Fibroblast of lung (primary cell): ENCODE measurements around the gene TCP1. TPM values are rescaled to one million over a fixed set of nuclear protein-coding genes. Genes with fewer than 3 reads are reported as not detected.
"Not testable (repeated sequence)": the region's sequence is repeated elsewhere in the genome, so short reads cannot be mapped to it uniquely, and the experiment has no call there.

ENCODE experiments used
- DNase-seq, 2 donors: peaks; one replicate each; pipeline versions ENCODE4 v3.0.0 to v3.0.0-alpha.2; 2010; ENCODE audit warnings: low read depth in 2 of 2
- H2AFZ ChIP-seq: 2 replicates; pipeline ENCODE4 v1.5.1; 2012; ENCODE audit warnings: low read length, control low read depth, inconsistent platforms
- H3K27ac ChIP-seq: 2 replicates; pipeline ENCODE4 v1.5.1; 2011; ENCODE audit warnings: low read length, control low read depth; ENCODE audit not compliant: insufficient read depth
- H3K27me3 ChIP-seq: 2 replicates; pipeline ENCODE4 v1.5.1; 2011; ENCODE audit warnings: mild to moderate bottlenecking, low read length; ENCODE audit not compliant: control insufficient read depth, insufficient read depth
- H3K36me3 ChIP-seq: 2 replicates; pipeline ENCODE4 v1.5.1; 2011; ENCODE audit warnings: low read length; ENCODE audit not compliant: control insufficient read depth, insufficient read depth
- H3K4me1 ChIP-seq: 2 replicates; pipeline ENCODE4 v1.5.1; 2011; ENCODE audit warnings: low read length; ENCODE audit not compliant: control insufficient read depth, insufficient read depth; ENCODE audit errors: extremely low read depth
- H3K4me2 ChIP-seq: 2 replicates; pipeline ENCODE4 v1.5.1; 2011; ENCODE audit warnings: low read length, control low read depth; ENCODE audit not compliant: insufficient read depth; ENCODE audit errors: extremely low read depth
- H3K4me3 ChIP-seq, 4 experiments: fragments of 200-600 bp in 1 of 4; sonication (generic) in 1 of 4; replicated peaks in 1 of 4; 2 replicates each; pipeline ENCODE4 v1.5.1; 2011 to 2016; ENCODE audit warnings: low read length in 4 of 4, low read depth in 3 of 4, mild to moderate bottlenecking in 3 of 4, control low read depth in 2 of 4, inconsistent platforms in 1 of 4, mixed read lengths in 1 of 4; ENCODE audit not compliant: insufficient read depth in 1 of 4; ENCODE audit errors: control extremely low read depth in 1 of 4
- H3K79me2 ChIP-seq: 2 replicates; pipeline ENCODE4 v1.5.1; 2012; ENCODE audit warnings: mild to moderate bottlenecking, low read length, inconsistent platforms; ENCODE audit not compliant: control insufficient read depth, insufficient read depth
- H3K9ac ChIP-seq: 2 replicates; pipeline ENCODE4 v1.5.1; 2011; ENCODE audit warnings: mild to moderate bottlenecking, low read length, control low read depth; ENCODE audit not compliant: insufficient read depth
- H3K9me3 ChIP-seq: 2 replicates; pipeline ENCODE4 v1.5.1; 2012; ENCODE audit warnings: low read depth, low read length; ENCODE audit not compliant: control insufficient read depth, insufficient read depth
- H4K20me1 ChIP-seq: 2 replicates; pipeline ENCODE4 v1.5.1; 2011; ENCODE audit warnings: low read length; ENCODE audit not compliant: control insufficient read depth, insufficient read depth; ENCODE audit errors: extremely low read depth
- EZH2 ChIP-seq: IDR thresholded peaks from 2 replicates; pipeline ENCODE4 v1.5.1; 2012; ENCODE audit warnings: low read length, control low read depth, mild to moderate bottlenecking; ENCODE audit errors: missing control alignments
- polyA plus RNA-seq, 2 donors: library from polyadenylated mRNA; depleted of rRNA in 1 of 2; stranded (reverse) in 1 of 2; unstranded in 1 of 2; fragments of >200 nt; gene quantifications; 2 replicates each; pipeline ENCODE4 v1.2.1, GENCODE V29; 2011 to 2012; ENCODE audit warnings: missing spikeins in 1 of 2
- total RNA-seq: library from RNA; depleted of rRNA; stranded (reverse); fragments of >200 nt; gene quantifications from 2 replicates; pipeline ENCODE4 v1.2.1, GENCODE V29; 2014
- TF ChIP-seq, protein P1 (sequence below), 2 donors: IDR thresholded peaks in 1 of 2; conservative IDR thresholded peaks in 1 of 2; 1 replicate in 1 of 2; 2 replicates in 1 of 2; pipeline ENCODE4 v1.5.1; 2011 to 2012; ENCODE audit warnings: low read length in 2 of 2, control low read depth in 1 of 2, inconsistent platforms in 1 of 2, low read depth in 1 of 2, mild to moderate bottlenecking in 1 of 2

TCP1 gene
- total and polyA plus RNA-seq, 2 donors (not counting 1 experiment from before 2014, with no cell fraction given), result 142 to 231 TPM

GRCh38 chr6:159819098-159819497 is 29.7 kb upstream of the TCP1 start:
- TF ChIP-seq EZH2, result no peak
- TF ChIP-seq, protein P1, sequence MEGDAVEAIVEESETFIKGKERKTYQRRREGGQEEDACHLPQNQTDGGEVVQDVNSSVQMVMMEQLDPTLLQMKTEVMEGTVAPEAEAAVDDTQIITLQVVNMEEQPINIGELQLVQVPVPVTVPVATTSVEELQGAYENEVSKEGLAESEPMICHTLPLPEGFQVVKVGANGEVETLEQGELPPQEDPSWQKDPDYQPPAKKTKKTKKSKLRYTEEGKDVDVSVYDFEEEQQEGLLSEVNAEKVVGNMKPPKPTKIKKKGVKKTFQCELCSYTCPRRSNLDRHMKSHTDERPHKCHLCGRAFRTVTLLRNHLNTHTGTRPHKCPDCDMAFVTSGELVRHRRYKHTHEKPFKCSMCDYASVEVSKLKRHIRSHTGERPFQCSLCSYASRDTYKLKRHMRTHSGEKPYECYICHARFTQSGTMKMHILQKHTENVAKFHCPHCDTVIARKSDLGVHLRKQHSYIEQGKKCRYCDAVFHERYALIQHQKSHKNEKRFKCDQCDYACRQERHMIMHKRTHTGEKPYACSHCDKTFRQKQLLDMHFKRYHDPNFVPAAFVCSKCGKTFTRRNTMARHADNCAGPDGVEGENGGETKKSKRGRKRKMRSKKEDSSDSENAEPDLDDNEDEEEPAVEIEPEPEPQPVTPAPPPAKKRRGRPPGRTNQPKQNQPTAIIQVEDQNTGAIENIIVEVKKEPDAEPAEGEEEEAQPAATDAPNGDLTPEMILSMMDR (conservative IDR thresholded peaks at IDR 0.05 in 1 of 2, IDR thresholded peaks at IDR 0.05 in 1 of 2; ENCODE audit: low read depth in 1 of 2, low read length in 2 of 2), result no peak
- Histone ChIP-seq H3K27me3 (peaks cover 14% of the 10 kb centered on the region), H3K27ac (no peak overlapping the region), H3K4me3 (no peak overlapping the region), H4K20me1 (no peaks in the 10 kb centered on the region), H3K79me2 (no peaks in the 10 kb centered on the region), H3K9ac (no peak overlapping the region), H3K4me2 (no peak overlapping the region), H3K9me3 (no peaks in the 10 kb centered on the region), H3K4me1 (no peaks in the 10 kb centered on the region), H2AFZ (no peak overlapping the region), H3K36me3 (no peaks in the 10 kb centered on the region)
- DNase-seq, result no peak

- H3K9me3 ChIP-seq, result no peaks in the 10 kb centered on the region
- TF ChIP-seq EZH2, result no peak
- TF ChIP-seq, protein P1 (conservative IDR thresholded peaks at IDR 0.05 in 1 of 2, IDR thresholded peaks at IDR 0.05 in 1 of 2; ENCODE audit: low read depth in 1 of 2, low read length in 2 of 2), result no peak
- no peaks in the 10 kb centered on the region for H3K79me2 ChIP-seq
- H2AFZ ChIP-seq, result no peak overlapping the region
- H3K27me3 ChIP-seq, result peaks cover 14% of the 10 kb centered on the region
- no peaks in the 10 kb centered on the region for H3K4me1 ChIP-seq
- H3K4me2 ChIP-seq, result no peak overlapping the region
- no peak overlapping the region for H3K4me3 ChIP-seq
- H3K27ac ChIP-seq, result no peak overlapping the region
- no peaks in the 10 kb centered on the region for H3K36me3 ChIP-seq
- no peaks in the 10 kb centered on the region for H4K20me1 ChIP-seq
- H3K9ac ChIP-seq, result no peak overlapping the region
- DNase-seq, result no peak
Measured at GRCh38 chr6:159817951-159818739, 28.7 kb upstream of the TCP1 start.

DNA sequence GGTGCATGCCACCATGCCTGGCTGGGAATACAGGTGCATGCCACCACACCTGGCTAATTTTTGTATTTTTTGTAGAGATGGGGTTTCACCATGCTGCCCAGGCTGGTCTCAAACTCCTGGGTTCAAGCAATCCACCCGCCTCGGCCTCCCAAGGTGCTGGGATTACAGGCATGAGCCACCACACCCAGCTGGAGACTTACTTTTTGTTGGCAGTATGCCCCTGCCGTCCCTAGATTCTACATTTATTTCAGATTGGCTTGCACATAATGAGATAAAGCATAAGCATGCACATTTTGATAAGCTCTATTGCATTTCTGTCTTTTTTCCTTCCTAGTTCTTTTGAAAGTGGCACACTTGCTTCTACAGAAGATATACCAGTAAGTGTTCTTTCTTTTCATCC is 27.4 kb upstream of the TCP1 start:
- peaks cover 14% of the 10 kb centered on the region for H3K27me3 ChIP-seq
- not testable (repeated sequence) for H3K4me3 ChIP-seq, H4K20me1 ChIP-seq

More for the DNA sequence above, 27.4 kb upstream of the TCP1 start:
- H3K9ac ChIP-seq, H3K27ac ChIP-seq, DNase-seq, H3K4me2 ChIP-seq, H3K79me2 ChIP-seq, H3K36me3 ChIP-seq, H3K4me1 ChIP-seq, H2AFZ ChIP-seq, H3K9me3 ChIP-seq: not testable (repeated sequence)
